T-helper 22 cell (primary cell): ENCODE data around the gene DLX1.
"Not testable (repeated sequence)": the region's sequence is repeated elsewhere in the genome, so short reads cannot be mapped to it uniquely, and the experiment has no call there.

ENCODE experiments used
- DNase-seq: peaks from one replicate; pipeline ENCODE4 v3.0.0-alpha.2; 2020; ENCODE audit warnings: low read depth

DLX1 gene

DNA sequence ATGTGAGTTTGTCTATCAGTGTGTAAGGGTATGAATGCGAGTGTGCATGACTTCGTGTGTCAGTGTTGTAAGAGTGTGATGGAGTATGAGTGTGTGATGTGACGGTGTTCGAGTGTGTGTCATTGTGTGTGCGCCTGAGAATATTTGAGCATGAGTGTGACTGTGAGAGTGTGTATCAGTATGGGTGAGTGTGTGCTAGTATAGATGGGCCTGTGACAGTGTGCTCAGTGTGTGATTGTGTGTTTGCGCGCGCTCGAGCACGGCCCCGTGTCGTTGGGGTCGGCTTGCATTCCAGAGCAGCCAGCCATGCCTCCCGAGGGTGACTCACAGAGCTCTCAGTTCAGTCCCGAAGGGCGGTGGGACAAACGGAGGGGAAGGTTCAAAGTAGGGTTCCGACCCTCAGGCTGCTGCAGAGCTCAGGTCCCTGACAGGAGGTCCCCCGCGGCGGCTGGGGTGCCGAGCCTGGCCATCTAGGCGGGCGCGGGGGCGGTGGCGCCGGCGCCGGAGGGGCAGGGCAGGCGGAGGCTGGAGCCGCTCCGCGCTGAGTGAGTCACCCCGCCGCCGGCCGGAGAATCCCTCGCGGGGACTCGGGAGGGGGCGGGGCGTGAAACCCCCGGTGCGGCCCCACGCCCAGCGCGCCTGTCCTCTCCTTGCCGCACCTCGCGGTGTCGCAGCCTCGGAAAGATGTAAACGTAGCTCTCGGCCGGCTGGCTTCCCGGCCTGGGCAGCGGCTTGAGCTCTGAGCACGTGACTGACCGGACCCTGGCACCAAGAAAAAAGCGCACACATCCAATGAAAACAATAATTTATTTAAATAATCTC lies 13.6 kb downstream of the DLX1 start:
- no peak for DNase-seq

DNA sequence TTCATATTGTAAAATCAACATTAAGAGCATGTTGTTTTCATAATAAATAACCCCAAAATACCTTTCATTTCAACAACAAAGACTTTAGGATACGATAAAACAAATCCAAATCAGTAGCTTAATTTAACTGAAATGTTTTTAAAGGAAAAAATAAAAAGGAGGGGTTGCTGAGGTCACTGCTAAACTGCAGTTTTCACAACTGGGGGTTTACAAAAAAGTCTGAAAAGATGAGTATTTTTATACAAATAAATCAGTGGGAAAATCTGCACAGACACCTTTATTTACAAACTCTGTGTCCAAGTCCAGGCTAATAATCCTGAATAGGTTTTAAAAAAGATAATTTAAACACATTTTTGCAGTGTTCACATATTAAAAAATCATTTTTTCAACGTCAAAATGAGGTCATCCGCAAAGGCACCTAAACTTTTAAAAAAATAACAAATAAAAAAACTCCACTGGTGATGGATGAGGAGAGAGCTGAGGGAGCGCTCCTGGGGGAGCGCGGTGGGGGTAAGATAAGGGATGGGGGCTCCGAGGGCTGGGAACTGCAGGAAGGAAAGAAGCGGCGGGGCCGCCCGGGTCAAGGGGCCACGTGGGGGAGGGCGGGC lies 14.3 kb downstream of the DLX1 start:
- no peak for DNase-seq

DNA sequence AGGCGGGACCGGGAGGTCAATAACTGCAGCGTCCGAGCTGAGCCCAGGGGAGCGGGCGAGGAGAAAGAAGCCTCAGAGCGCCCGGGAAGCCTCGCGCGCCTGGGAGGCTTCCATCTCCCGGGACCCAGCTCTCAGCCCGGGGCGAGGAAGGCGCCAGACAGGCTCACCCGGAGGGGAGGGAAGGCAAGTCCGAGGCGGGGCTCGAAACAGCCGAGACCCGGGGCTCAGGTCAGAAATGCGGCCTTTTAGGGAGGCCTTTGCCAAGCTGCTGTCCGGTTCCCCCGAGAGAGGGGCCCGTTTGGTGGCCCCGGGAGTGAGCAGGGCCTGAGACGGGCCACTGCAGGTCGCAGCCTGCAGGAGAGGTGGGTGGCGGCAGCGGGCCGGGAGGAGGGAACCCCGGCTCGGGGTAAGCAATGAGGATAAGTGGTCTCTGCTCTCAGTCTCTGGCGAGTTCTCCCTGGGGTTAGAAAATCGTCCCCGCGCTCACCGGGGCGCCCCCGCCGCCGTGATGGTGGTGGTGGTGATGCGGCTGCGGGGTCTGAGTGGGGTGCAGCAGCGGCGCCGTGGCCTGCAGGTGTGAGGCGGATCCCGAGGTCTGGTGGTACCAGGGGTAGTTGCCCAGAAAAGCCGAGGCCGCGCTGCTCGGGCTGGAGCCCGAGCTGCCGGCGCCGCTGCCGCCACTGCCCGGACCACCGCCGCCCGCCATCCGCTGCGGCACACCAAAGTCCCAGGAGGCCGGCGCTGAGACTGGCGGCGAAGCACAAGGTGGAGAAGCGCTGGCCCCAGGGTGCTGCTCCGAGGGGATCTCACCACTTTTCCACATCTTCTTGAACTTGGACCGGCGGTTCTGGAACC lies 15.0 kb downstream of the DLX1 start:
- no peak for DNase-seq

DNA sequence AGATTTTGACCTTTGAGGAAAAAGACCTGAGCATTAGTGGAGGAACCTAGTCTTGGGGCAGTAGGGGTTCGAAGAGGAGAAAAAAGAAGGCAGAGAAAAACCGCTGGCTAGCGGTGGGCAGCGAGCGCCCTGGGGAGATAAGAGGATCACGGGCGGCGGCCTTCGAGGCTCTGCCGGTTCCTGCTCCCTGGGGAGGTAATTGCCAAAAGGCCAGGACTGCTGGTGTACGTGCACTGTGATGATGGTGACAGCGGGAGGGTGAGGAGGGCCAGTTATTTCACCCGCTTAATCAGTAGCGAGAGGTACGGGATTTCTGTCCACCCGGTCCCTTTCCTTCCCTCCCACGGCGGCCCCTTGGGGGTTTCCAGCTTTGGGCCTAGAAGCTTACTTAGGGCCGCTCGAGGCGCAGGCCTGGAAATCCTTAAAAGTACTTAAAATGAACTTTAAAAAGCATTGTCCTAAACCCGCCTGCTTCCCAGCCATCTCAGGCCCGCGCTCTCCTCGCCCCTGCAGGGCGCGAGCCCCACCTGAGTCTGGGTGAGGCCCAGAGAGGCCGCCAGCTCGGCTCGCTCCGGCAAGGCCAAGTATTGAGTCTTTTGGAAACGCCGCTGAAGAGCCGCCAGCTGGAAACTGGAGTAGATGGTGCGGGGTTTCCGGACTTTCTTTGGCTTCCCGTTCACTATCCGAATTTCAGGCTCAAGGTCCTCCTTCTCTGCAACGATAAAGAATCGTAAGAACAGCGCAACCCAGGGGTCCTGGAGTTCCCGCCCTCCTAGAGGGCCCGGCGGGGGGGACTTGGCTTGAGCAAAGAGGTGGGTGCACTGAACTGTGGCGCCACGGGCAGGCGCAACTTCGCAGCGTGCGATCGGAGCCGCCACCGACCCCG lies 15.9 kb downstream of the DLX1 start:
- no peak for DNase-seq

DNA sequence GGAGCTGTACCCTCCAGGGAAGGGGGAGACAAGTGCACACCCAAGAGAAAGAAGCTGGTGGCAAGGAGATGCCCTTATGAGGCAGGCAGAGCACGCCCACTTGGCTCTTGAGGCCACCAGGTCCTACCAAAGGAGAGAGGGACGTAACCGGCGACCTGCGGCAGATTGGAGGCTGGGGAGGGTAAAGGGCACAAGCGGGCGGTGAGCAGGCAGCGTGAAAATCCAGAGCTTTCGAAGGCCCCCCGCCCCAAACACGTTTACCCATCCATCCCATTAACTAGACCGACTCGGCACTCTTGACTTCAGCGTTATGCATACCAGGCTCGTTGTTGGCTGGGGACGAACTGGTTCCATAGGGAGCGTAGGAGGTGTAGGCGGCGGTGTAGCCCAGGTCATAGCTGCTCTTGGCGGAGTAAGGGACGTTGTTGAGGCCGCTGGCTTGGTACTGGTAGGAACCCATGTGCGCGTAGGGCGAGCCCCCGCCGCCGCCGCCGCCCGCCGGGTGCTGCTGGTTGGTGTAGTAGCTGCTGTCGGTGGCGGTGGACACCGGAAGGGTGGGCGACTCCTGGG lies 16.6 kb downstream of the DLX1 start:
- no peak for DNase-seq

DNA sequence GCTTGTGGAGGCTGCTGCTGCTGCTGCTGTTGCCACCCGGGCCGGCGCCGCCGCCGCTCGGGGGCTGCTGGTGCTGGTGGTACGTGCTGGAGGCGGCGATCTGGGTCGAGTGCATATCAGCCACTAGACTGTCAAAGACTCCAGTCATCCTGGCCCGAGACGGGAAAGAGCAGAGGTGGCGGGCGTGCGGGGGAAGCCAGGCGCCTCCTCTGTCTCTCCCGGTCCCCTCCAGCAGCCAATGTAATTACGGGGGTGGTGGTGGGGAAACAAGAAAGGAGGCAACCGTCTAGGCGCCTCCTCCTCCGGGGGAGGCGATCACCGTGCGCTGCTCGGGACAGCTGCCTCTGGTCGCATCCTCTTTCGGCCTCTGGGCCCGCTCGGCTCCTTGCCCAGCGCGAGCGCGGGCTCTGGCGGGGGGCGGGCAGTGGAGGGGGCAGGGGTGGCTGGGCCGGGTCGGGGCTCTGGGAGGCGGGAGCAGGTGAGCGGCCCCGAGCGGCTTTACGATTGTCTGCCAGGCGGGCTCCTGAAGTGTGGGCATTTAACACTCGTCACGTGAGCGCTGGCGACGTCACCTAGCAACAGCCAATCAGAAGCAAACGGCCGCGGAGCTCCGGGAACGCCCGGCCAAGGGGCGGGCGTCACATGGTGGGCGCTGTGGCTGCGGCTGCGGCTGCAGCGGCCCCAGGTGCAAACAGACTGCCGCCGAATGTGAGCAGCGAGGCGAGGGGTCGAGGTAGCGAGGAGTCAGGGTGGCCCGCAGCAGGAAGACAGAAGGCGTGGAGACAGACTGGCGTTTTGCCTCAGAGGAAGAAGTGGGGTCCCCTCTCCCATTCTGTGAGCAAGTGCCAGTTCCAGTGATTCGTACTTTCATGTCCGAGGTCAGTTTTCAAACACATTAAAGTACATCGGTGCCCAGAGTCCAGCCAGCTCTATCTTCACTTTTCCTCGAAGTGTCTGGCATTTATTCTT lies 17.4 kb downstream of the DLX1 start, which contains the start of gene DLX2:
Gene DLX2, minus strand, starts transcription at position 510 of the 969 bp plus-strand sequence. Its CDS starts 362 bp downstream, at position 148.
- DNase-seq = peak; percentile 45

DNA sequence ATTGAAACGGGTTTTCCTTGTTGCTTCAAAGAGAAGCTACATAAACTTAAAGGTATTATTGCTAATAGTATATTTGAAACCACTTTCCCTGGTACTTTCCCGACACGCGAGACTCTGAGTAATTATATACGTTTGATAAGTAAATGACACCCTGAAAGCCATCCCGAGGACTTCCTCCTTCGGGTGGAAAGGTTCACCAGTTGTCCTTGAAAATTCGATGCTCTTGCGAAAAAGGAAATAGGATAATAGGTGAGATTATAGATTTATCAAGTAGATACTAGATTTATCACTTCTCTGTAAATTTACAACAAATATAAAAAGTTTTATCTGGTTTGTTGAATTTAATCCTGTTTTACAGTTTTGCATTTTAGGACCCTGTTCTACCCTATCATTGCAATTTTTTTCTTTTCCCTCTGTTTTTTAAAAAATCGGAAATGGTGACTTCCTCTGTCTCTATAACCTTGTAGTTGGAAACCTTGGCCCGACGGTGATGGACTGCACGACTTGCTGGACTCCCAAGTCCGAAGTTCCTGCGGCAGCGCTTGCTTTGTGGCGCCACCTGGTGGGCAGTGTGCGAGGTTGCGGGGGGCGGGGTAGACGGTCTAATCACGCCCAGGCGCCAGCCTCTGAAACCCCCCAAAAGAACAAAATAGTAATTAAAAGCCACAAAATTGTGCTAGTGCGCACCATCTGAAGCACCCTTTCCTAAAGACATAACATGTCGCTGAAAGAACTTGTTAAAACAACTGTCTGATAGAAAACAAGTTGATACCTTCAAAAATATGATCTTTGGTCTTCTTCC lies 18.4 kb downstream of the DLX1 start:
- DNase-seq = peak; percentile 32

DNA sequence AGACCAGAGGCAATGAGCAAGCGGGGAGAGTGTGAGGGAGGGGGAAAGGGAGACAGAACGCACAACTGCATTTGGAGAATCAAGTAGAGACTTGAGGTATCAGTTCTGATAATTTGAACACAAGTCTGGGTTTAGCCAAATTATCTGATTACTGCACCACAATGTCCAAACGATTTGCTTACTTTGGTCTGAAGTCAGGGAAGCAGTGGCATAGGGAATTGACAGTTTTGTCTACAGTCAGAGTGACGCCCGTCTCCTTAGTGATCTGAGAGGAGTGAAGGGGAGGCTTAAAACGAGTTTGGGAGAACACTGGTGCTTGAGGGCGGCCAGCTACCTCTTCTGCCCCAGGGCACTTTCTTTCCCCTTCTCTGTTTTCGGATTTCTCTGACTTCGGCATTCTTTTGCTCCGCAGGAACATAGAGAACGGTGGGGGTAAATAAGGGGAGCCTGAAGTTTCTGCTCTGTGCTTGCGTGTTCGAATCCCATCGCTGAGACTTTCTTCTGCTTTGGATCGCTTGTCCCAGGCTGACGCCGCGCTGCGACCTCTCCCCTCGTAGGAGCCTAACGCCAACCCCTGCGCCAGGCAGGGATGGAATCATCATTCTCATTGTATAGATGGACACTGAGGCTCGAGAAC lies 20.3 kb downstream of the DLX1 start:
- no peak for DNase-seq

DNA sequence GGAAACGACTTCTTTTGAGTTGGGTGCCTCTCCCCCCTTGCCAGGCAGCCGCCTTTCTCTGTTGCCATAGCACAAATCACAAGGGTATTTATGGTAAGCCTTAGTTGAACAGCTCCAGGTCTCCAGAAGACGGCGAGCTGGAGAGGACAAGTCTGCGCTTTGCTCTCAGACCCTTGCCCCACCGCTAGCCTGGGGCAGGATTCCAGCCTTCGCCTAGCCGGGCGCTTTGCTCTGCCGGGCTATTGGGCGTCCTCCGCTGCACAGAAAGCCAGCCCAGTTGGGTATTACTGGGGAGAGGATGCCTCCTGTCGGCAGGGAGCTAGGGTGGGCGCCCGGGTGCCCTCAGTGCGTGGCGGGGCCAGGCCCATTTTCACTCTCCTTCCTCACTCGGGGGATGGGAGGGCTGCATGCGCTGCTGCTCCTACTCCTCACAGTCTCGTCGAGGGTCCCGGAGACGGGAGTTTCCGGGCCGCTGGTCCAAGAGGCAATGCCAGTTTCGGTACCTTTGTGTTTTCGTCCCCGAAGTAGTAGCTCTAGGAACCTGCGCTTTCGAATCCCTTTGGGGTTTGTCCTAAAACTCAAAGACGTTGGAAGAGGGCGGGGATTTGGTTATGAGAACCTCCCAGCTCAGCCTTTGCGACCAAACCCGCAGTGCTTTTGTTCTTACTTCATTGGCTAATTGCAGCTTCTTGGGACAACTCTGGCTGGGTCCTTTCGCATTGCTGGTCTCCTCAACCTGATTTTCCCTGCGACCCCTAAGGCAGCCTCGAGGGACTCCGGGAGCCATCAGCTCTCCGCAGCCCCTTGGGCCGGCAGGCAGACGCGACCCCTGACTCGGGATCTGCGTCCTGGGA lies 21.0 kb downstream of the DLX1 start:
- DNase-seq = no peak

DNA sequence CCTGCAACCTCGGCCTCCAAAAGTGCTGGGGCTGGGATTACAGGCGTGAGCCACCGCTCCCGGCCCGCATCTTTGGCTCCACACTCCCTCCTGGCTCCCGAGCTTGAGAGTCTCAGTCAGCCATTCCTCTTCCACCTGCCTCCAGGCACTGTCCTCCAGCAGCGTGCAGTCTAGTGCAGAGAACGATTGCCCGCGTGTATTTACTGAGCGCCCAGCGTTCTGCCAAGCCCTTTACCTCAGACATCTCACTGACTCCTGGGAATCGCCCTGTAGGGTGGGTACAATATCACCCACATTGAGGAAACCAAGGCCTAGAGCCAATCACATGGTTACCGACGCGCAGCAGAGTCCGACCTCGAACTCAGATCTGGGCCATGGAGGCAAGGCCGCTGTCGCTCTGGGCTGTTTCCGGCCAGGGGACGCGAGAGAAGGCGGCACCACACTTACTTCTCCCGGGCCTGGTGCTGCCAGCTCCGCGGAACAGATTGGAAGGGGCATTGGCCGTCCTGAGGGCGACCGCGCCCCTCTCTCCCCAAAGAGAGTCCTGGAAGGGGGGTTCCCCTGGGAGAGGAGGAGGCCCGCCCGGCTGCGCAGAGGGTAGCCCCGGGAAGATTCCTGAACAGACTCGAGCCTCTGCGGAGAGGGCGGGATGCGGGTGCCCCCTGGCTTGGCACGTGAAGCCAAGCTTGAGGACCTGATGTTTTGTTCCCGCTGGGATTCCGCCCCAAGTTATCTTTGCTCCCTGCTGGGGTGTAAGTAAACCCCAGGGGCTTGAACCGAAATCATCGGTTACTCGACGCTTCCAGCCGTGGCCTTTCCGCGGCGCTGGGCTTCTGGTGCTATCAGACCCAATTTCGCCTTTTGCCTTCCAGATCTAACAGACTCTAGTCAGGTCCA lies 22.6 kb downstream of the DLX1 start:
- no peak for DNase-seq

DNA sequence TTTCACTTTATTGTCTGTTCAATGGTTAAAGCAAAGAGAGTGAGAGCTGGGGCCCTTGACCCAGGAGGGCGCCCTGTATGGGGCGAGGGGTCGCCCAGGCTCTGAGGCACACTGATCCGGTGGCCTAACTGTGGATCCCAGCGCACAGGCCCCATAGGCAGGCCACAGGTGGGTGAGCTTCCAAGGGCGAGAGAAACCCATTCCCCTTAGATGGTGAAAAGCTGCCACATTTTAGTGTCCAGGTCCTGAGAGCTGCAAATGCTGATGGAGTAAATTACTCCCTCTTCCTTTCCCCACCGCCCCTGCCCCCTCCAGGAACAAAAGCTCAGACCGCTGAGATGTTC lies 23.3 kb downstream of the DLX1 start:
- DNase-seq = no peak

DNA sequence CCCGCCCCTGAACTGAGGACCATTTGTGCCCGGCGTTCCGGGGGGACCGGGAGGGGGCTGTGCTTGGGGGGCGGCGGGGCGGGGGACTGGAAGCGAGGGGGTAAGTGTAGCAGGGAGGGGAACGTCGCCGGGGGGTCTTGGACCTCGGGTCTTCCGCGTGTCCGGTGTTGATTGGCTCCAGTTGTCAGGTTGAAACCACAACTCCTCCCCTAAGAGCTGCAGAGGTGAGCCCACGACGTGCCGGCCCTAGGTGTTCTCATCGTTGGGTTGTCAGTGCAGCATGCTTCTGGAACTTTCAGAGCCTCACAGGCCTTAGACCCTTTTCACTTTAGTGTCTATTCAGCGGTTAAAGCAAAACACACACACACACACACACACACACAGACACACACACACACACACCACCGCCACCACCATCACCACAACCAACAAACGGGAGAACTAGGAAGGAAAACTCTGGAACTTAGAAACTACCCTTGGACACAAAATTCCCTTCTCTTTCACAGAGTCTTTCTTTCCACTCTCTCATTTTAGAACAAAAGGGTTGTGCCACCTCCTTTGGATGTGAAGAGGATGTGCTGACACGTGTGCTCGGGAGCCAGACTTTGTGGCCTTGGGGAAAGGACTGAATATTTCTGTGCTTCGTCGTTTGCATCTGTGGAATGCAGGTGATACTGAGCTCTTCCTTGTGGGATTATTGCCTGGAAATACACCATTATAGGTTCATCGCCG lies 24.1 kb downstream of the DLX1 start:
- DNase-seq = no peak

DNA sequence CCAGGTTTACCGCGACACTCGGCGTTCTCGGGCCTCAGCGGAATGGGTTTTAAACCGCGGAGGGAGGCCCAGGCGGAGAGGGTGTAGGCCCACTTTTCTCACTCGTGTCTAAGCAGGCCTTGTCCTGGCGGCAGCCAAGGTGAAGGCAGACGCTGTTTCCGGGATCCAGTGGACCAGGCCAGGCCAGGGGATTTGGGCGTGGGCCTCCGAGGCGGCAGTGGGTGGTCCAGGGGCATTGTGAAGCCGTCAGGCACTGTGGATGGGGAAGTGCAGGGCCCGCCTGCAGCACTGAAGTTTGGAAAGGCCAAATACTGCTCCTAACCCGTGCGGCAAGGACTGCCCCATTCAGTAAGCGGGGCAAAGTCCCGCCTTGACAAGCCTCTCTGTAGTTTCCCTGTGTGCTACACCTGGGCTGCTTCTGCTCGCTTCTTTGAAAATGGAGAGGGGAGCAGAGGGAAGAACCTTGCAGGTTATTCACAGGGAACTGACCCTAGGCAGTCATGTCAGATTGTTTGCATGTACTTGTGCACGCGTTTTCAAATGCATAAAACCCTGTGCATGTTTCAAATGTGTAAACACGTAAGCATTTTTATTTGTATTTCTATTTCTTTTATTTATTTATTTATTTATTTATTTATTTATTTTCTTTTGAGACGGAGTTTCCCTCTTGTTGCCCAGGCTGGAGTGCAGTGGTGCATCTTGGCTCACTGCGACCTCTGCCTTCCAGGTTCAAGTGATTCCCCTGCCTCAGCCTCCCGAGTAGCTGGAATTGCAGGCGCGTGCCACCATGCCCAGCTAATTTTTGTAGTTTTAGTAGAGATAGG lies 24.9 kb downstream of the DLX1 start:
- no peak for DNase-seq

DNA sequence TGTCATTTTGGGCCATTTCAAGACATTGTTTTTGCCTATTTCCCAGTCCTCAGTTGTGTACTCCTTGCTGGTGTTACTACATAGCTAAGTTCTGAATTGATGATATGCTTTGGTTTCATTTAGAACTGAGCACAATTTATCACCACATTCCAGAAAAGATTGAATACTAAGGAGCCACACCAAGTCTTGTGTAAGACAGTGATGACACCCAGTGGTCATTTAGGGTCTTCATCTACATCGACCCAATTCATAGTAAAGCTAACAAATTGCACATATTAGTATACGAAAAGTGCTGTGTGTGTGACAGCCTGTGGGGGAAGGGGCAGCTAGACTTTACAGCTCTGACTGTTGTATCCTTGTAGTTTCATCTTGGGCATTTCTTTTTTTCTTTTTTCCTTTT lies 28.3 kb downstream of the DLX1 start:
- DNase-seq = no peak

DNA sequence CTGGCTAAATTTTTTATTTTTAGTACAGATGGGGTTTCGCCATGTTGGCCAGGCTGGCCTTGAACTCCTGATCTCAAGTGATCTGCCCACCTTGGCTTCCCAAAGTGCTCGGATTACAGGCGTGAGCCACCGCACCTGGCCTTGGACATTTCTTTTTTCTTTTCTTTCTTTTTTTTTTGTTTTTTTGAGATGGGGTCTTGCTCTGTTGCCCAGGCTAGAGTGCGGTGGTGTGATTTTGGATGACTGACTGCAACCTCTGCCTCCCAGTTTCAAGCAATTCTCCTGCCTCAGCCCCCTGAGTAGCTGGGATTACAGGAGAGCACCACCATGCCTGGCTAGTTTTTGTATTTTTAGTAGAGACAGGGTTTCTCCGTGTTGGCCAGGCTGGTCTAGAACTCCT lies 28.9 kb downstream of the DLX1 start:
- DNase-seq = not testable (repeated sequence)
